Measurements from ENCODE around the gene KIFAP3. TPM values are rescaled to one million over a fixed set of nuclear protein-coding genes. Genes with fewer than 3 reads are reported as not detected.

The KIFAP3 gene
- total RNA-seq, 2 donors from 2014 or later, result 17.1 to 37.3 TPM

- WGBS, result 94% methylated on average over 1 of the region's 1 CpG
- H3K27ac ChIP-seq, result no peak overlapping the region
- TF ChIP-seq POLR2AphosphoS5 (IDR thresholded peaks at IDR 0.05) (no peak), CTCF (IDR thresholded peaks at IDR 0.05) (no peak), POLR2A (IDR thresholded peaks at IDR 0.05) (no peak)
- H3K9me3 ChIP-seq, result no peaks in the 10 kb centered on the region
- H3K27me3 ChIP-seq (replicated peaks; ENCODE audit: insufficient read depth), result no peaks in the 10 kb centered on the region
- H3K36me3 ChIP-seq, result no peaks in the 10 kb centered on the region
- DNase-seq (ENCODE audit: low spot score), result no peak
- no peaks in the 10 kb centered on the region for H3K4me1 ChIP-seq (replicated peaks)
- H3K4me3 ChIP-seq, result no peak overlapping the region
- intact Hi-C loops (cut with DNase I), result no loop called here
These were observed 88.7 kb downstream of the KIFAP3 start for GRCh38 chr1:169985757-169986156.

DNA sequence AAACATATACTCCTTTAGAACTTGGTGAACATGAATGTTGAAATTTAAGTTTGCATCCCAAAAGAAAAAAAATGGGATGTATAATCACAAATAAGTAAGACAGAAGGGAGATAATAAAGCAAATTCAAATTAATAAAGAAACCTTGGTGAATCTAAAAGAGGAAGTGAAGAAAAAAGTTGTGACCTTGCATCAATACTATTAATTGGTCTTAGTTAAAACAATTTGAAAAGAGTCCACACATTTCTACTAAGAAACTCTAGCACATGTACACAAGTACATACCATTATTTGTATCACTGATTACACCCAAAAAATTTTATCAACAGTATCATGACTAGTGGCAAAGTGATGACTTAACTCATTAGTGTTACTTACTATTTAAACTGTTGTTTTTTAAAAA, 100.4 kb downstream of the KIFAP3 start:
- H3K4me3 ChIP-seq, result no peak overlapping the region
- H3K27me3 ChIP-seq (replicated peaks; ENCODE audit: insufficient read depth), result no peaks in the 10 kb centered on the region
- intact Hi-C loops (cut with DNase I), result no loop called here

GRCh38 chr1:169970114-169970513, 104.4 kb downstream of the KIFAP3 start:
- Histone ChIP-seq H3K9me3 (no peaks in the 10 kb centered on the region), H3K4me3 (no peak overlapping the region), H3K27me3 (replicated peaks; ENCODE audit: insufficient read depth) (no peaks in the 10 kb centered on the region), H3K27ac (no peak overlapping the region), H3K4me1 (replicated peaks) (no peaks in the 10 kb centered on the region), H3K36me3 (no peaks in the 10 kb centered on the region)
- no peak for DNase-seq (ENCODE audit: low spot score)
- TF ChIP-seq POLR2A (IDR thresholded peaks at IDR 0.05), result no peak
- 88% methylated on average over 2 of the region's 2 CpGs for WGBS
- intact Hi-C loops (cut with DNase I), result no loop called here

More for the DNA sequence above, 100.4 kb downstream of the KIFAP3 start:
- Histone ChIP-seq H3K9me3 (no peaks in the 10 kb centered on the region), H3K27ac (no peak overlapping the region), H3K4me1 (replicated peaks) (no peaks in the 10 kb centered on the region), H3K36me3 (no peaks in the 10 kb centered on the region)
- no peak for TF ChIP-seq POLR2A (IDR thresholded peaks at IDR 0.05)
- no peak for TF ChIP-seq CTCF (IDR thresholded peaks at IDR 0.05)
- no peak for TF ChIP-seq POLR2AphosphoS5 (IDR thresholded peaks at IDR 0.05)
- DNase-seq (ENCODE audit: low spot score), result no peak

DNA sequence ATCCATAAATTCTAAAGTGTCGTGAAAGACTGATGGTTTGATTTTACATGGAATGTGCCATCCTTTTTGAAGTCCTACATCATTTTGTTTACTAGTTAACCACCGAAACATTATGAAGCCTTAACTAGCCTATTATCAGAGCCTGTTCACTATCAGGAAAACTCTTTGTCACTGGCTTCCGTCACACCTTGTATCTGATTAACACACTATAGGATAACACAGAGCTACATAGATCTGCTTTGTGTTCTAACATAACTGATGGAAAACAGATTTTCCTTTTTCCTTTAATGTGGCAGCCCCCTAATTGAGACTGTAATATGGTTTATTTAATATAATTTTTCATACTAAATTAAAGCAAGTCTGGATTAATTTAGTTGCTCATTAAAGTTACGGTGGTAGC, 106.3 kb downstream of the KIFAP3 start:
- WGBS, result 71% methylated on average over 4 of the region's 4 CpGs
- no peak for TF ChIP-seq POLR2A (IDR thresholded peaks at IDR 0.05)
- no peak for TF ChIP-seq POLR2AphosphoS5 (IDR thresholded peaks at IDR 0.05)
- no peak for TF ChIP-seq CTCF (IDR thresholded peaks at IDR 0.05)
- intact Hi-C loops (cut with DNase I), result no loop called here
- Histone ChIP-seq H3K4me1 (replicated peaks) (no peaks in the 10 kb centered on the region), H3K9me3 (no peaks in the 10 kb centered on the region), H3K27me3 (replicated peaks; ENCODE audit: insufficient read depth) (no peaks in the 10 kb centered on the region), H3K27ac (no peak overlapping the region), H3K4me3 (no peak overlapping the region), H3K36me3 (no peaks in the 10 kb centered on the region)
- no peak for DNase-seq (ENCODE audit: low spot score)

DNA sequence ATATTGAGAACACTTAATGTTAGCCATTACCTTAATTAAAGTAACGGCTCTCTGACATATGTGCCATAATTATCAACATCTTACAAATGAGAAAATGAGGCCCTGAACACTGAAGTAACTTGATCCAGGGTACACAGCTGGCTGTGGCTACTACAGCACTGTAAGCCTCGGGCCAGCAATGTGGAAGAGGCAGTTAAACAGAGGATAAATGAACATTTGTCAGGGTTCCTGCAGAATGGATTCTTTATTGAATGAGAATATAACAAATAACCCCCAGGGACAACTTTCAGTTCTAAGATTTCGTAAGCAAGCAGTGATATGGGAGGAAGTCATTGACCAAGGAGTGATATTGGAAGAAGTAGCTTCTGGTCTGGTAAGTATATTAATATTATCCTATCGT, 110.3 kb downstream of the KIFAP3 start:
- Histone ChIP-seq H3K4me3 (no peak overlapping the region), H3K4me1 (replicated peaks) (no peaks in the 10 kb centered on the region), H3K27ac (no peak overlapping the region), H3K36me3 (no peaks in the 10 kb centered on the region), H3K27me3 (replicated peaks; ENCODE audit: insufficient read depth) (no peaks in the 10 kb centered on the region), H3K9me3 (no peaks in the 10 kb centered on the region)
- no peak for TF ChIP-seq POLR2A (IDR thresholded peaks at IDR 0.05)
- no peak for TF ChIP-seq POLR2AphosphoS5 (IDR thresholded peaks at IDR 0.05)
- no peak for TF ChIP-seq CTCF (IDR thresholded peaks at IDR 0.05)
- WGBS, result 87% methylated on average over 4 of the region's 4 CpGs
- no peak for DNase-seq (ENCODE audit: low spot score)
- intact Hi-C loops (cut with DNase I), result no loop called here

Measured in prostate gland (tissue), 2 donors.